Prostate gland (tissue), 2 donors: ENCODE data around the gene CCDC183.
"Not testable (repeated sequence)": the region's sequence is repeated elsewhere in the genome, so short reads cannot be mapped to it uniquely, and the experiment has no call there.

ENCODE experiments used
- POLR2A ChIP-seq: fragments of 450-650 bp; IDR thresholded peaks from one replicate; pipeline ENCODE4 v1.6.1; 2016; ENCODE audit warnings: antibody characterized with exemption, mild to moderate bottlenecking
- POLR2AphosphoS5 ChIP-seq: sonication (generic); formaldehyde crosslinking; IDR thresholded peaks from one replicate; pipeline ENCODE4 v1.6.1; 2017; ENCODE audit warnings: antibody characterized with exemption
- TF ChIP-seq, protein P1 (sequence below), 4 experiments: fragments of 200-600 bp in 2 of 4; fragments of 450-650 bp in 2 of 4; sonication (generic) in 2 of 4; IDR thresholded peaks; 1 replicate in 3 of 4; 2 replicates in 1 of 4; pipeline ENCODE4 v1.5.1; 2016 to 2019; ENCODE audit warnings: antibody characterized with exemption in 4 of 4, mild to moderate bottlenecking in 2 of 4, moderate library complexity in 2 of 4

DNA sequence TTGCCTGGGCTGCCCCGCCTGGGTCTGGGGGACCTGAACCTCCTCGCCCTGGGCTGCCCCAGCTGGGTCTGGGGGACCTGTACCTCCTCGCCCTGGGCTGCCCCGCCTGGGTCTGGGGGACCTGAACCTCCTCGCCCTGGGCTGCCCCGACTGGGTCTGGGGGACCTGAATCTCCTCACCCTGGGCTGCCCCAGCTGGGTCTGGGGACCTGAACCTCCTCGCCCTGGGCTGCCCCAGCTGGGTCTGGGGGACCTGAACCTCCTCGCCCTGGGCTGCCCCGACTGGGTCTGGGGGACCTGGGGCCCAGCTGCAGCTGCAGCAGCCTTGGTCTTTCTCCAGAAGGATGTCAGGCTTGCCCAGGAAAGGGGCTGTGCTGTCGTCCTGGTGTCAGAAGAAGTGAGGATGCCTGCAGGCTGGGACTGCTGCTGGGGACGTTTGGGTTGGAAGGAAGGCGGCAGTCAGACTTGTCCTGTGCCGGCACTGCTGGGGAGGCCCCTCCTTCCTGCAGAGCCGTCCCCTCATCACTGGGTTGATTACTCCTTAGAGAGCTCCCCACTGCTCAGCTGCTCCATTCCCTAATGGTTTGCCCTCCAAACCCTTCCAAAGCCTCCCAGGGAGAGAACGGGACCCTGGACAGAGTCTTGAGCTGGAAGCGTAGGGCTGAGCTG is 37.4 kb downstream of the CCDC183 start:
- TF ChIP-seq, protein P1, sequence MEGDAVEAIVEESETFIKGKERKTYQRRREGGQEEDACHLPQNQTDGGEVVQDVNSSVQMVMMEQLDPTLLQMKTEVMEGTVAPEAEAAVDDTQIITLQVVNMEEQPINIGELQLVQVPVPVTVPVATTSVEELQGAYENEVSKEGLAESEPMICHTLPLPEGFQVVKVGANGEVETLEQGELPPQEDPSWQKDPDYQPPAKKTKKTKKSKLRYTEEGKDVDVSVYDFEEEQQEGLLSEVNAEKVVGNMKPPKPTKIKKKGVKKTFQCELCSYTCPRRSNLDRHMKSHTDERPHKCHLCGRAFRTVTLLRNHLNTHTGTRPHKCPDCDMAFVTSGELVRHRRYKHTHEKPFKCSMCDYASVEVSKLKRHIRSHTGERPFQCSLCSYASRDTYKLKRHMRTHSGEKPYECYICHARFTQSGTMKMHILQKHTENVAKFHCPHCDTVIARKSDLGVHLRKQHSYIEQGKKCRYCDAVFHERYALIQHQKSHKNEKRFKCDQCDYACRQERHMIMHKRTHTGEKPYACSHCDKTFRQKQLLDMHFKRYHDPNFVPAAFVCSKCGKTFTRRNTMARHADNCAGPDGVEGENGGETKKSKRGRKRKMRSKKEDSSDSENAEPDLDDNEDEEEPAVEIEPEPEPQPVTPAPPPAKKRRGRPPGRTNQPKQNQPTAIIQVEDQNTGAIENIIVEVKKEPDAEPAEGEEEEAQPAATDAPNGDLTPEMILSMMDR (IDR thresholded peaks at IDR 0.05) = not testable (repeated sequence)
- TF ChIP-seq POLR2A, POLR2AphosphoS5: not testable (repeated sequence)
